ENCODE results near the gene CHST12. TPM values are rescaled to one million over a fixed set of nuclear protein-coding genes. Genes with fewer than 3 reads are reported as not detected.

Gene CHST12
- total RNA-seq, 1 donor from 2014 or later = 29.2 TPM

GRCh38 chr7:2437136-2437535 lies 33.7 kb downstream of the CHST12 start:
- intact Hi-C loops (cut with DNase I) = no loop called here
- Histone ChIP-seq H3K9me3 (no peaks in the 10 kb centered on the region), H3K27ac (no peak overlapping the region), H3K4me1 (peaks cover 52% of the 10 kb centered on the region), H3K4me3 (no peak overlapping the region), H3K27me3 (ENCODE audit: low read depth) (no peaks in the 10 kb centered on the region), H3K36me3 (peaks cover 51% of the 10 kb centered on the region)
- DNase-seq (no peak), ATAC-seq (peak; percentile 36 to 39)
- TF ChIP-seq CTCF (IDR thresholded peaks at IDR 0.05) = no peak

- Histone ChIP-seq H3K27ac (peak overlapping the region; percentile 18), H3K4me3 (no peak overlapping the region), H3K4me1 (peaks cover 52% of the 10 kb centered on the region), H3K9me3 (no peaks in the 10 kb centered on the region), H3K36me3 (peaks cover 46% of the 10 kb centered on the region), H3K27me3 (ENCODE audit: low read depth) (no peaks in the 10 kb centered on the region)
- TF ChIP-seq CTCF (IDR thresholded peaks at IDR 0.05) = no peak
- ATAC-seq (peak in 1 of 2 donors; percentile 18), DNase-seq (no peak)
- intact Hi-C loops (cut with DNase I) = no loop called here
Measured at GRCh38 chr7:2437537-2438148, 34.2 kb downstream of the CHST12 start.

GRCh38 chr7:2438186-2438585 lies 34.8 kb downstream of the CHST12 start:
- Histone ChIP-seq H3K27ac (peak overlapping the region; percentile 18), H3K4me1 (peaks cover 52% of the 10 kb centered on the region), H3K36me3 (peaks cover 41% of the 10 kb centered on the region), H3K27me3 (ENCODE audit: low read depth) (no peaks in the 10 kb centered on the region), H3K9me3 (no peaks in the 10 kb centered on the region), H3K4me3 (no peak overlapping the region)
- no peak for TF ChIP-seq CTCF (IDR thresholded peaks at IDR 0.05)
- DNase-seq = no peak
- intact Hi-C loops (cut with DNase I) = no loop called here
- no peak for ATAC-seq

- intact Hi-C loops (cut with DNase I) = no loop called here
- no peaks in the 10 kb centered on the region for H3K27me3 ChIP-seq (ENCODE audit: low read depth)
Measured at GRCh38 chr7:2438775-2439174, 35.4 kb downstream of the CHST12 start.

GRCh38 chr7:2440608-2441245 lies 37.3 kb downstream of the CHST12 start:
- Histone ChIP-seq H3K9me3 (no peaks in the 10 kb centered on the region), H3K4me1 (peaks cover 56% of the 10 kb centered on the region), H3K4me3 (no peak overlapping the region), H3K27me3 (ENCODE audit: low read depth) (no peaks in the 10 kb centered on the region), H3K36me3 (peaks cover 21% of the 10 kb centered on the region), H3K27ac (peak overlapping the region; percentile 64)
- no peak for TF ChIP-seq CTCF (IDR thresholded peaks at IDR 0.05)
- intact Hi-C loops (cut with DNase I) = no loop called here
- no peak for DNase-seq
- ATAC-seq = peak; percentile 62 to 76

More at GRCh38 chr7:2438775-2439174, 35.4 kb downstream of the CHST12 start:
- Histone ChIP-seq H3K36me3 (peaks cover 39% of the 10 kb centered on the region), H3K4me3 (no peak overlapping the region), H3K27ac (no peak overlapping the region), H3K4me1 (peaks cover 52% of the 10 kb centered on the region), H3K9me3 (no peaks in the 10 kb centered on the region)
- no peak for TF ChIP-seq CTCF (IDR thresholded peaks at IDR 0.05)
- ATAC-seq (no peak), DNase-seq (no peak)
